Stimulated activated CD4-positive, alpha-beta T cell treated with anti-CD3 and anti-CD28 coated beads, Interleukin-15, amount 100 ng/mL, for 48 hours (primary cell): ENCODE measurements around the gene UBFD1.
"Not testable (repeated sequence)": the region's sequence is repeated elsewhere in the genome, so short reads cannot be mapped to it uniquely, and the experiment has no call there.

Experiments
- DNase-seq, 2 donors: peaks; one replicate each; pipeline ENCODE4 v3.0.0-alpha.2; 2020; ENCODE audit warnings: low read depth in 2 of 2

The UBFD1 gene

DNA sequence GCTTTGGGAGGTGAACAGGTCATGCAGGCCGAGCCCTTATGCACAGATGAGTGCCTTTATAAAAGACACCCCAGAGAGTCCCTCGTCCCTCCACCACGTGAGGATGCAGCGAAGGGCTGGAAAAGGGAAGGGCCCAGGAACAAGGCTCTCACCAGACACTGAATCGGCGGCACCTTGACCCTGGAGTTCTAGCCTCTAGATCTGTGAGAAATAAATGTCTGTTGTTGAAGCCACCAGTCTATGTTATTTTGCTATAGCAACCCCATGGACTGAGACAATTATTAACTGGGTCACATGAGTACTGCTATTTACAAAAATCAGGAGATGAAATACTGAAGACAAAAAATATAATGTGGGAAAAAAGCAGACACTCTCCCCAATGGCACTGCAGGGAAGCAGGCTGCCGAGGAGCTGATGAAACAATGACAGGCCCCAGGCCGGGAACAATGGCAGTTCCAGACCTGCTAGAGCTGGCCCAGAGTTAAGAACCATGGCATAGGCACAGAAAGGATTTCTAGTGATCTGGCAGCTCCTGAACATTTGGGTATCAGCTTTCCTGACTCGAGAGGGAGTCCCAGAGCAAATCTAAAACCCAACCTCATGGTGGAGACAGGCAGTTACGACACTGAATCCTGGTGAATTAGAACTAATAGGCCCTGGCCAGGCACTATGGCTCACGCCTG, 29.4 kb upstream of the UBFD1 start:
- no peak for DNase-seq

DNA sequence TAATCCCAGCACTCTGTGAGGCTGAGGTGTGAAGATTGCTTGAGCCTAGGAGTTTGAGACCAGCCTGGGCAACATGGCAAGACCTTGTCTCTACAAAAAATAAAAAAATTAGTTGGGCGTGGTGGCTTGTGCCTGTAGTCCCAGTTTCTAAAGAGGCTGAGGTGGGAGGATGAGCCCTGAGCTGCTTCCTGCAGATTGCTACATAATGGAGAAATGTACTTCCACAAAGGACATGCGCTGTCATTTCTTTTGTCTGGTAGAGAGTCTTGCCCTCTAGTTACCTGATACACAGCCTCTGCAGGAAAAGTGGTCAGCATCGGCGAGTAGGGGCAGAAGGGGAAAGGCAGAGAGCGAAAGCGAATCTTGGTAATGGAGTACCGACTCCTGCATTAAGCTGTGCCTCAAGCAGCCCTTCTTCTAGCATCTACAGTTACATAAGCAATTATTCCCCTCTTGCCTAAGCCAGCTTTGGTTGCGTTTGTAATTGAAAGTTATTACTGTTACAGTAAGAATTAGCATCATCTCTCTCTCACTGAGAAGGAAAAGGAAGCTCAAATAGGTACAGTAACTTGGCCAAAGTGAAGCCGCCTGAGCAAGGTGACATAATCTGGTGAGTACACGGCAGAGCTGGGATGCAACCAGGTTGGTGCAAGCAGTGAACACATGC, 28.8 kb upstream of the UBFD1 start:
- DNase-seq, result no peak

DNA sequence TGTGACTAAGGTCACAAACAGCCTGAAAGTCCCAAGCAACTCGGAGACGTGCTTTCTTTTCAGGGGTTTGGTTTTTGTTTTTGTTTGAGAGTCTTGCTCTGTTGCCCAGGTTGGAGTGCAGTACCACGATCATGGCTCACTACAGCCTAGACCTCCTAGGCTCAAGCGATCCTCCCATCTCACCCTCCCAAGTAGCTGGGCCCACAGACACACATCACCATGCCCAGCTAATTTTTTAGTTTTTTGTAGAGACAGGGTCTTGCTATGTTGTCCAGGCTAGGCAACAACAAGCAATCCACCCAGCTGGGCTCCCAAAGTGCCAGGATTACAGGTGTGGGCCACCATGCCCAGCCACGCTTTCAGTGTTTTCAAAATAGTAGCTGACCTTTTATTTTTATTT, 27.5 kb upstream of the UBFD1 start:
- no peak for DNase-seq

DNA sequence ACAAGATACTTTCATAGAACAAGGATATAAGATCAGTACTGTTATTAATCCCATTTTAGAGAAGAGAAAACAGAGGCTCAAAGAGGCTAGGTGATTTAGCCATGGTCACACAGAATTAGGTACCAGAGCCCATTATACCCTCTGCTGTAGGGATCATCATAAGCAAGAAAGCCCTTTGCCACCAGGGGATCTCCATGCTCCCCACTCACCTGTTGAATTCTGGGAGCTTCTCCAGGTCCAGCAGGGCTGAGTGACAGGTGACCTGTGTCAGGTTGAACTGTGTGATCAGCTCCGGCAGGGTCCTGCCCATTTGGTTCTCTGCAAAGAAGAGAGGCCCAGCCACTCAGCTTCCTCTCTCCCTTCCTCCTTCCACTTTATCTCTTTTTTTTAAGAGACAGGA, 25.1 kb upstream of the UBFD1 start:
- DNase-seq, result no peak

DNA sequence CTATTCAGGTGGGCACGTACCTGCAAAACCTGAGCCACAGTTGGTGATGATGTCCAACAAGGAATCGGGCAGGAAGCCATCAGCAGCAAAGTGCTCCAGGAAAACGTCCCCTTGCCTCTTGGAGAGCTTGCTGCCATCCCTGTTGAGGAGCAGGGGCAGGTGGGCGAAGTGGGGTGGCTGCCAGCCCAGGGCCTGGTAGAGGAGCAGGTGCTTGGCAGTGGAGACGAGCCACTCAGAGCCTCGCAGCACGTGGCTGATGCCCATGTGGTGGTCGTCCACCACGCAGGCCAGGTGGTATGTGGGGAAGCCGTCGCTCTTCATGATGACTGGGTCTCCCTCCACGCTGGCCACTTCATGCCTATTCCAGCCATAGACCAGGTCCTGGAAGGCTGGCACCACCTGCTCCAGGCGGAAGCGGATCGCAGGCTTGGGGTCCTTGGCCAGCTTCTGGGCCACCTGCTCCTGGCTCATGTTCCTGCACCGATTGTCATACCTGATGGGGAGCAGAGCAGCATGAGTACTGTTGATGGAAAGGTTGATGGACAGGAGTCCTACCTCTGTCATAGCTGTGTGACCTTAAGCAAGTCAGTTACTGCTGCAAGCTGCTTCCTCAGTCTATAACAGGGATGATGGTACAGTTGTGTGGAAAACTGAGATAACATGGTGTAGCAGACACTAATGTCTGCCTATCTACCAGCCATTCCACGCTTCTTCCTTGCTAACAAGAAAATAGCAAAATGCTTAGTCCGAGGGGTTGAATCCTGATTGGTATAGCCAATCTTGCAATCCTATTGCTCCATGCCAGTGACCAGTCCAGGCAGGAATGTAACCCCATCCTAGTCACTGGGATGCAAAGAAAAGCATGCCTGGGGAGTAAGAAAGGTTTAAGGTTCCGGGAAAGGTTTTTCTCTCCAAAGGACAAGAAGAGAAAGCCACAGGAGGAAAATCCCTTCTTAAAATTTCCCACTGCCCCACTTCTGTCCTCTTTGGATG, 22.4 kb upstream of the UBFD1 start:
- no peak for DNase-seq

DNA sequence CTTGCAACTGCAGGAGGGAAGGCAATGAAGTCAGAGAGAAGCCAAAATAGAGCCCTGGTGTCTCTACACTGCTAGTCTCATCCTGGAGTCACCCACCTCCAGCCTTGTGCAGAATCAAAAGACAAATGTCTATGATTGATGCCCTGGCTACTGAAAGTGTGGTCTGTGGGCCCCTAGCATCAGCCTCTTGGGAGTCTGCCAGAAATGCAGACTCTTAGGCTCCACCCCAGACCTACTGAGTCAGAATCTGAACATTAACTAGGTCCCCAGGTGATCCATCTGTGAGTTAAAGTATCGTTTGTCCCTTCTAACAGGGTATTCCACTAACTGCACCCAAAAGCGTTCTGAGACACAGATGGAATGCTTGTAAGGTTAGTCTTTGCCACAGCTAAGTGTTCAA, 21.6 kb upstream of the UBFD1 start:
- no peak for DNase-seq

DNA sequence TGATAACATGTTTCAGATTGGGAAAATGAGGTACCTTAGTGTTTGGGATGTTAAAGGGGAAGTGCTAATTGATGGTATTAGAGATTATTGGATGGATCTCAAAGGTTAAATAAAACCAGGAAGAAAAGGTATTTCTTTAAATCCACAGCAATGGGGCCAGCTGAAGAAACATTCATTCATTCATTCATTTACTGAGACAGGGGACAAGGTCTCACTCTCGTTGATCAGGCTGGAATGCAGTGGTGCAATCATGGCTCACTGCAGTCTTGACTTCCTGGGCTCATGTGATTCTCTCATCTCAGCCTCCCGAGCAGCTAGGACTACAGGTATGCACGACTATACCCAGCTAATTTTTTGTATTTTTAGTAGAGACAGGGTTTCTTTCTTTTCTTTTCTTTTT, 20.1 kb upstream of the UBFD1 start:
- DNase-seq, result no peak

DNA sequence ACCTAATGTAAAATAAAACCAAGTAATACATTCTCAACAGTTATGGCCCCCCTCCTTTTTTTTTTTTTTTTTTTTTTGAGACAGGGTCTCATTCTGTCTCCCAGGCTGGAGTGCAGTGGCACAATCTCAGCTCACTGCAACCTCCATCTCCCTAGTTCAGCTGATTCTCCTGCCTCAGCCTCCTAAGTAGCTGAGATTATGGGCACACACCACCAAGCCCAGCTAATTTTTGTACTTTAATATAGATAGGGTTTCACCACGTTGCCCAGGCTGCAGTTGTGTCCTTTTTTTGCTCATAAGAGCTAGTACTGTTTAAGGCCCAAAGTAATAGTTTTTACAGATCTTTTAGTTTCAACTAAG, 18.6 kb upstream of the UBFD1 start:
- no peak for DNase-seq

DNA sequence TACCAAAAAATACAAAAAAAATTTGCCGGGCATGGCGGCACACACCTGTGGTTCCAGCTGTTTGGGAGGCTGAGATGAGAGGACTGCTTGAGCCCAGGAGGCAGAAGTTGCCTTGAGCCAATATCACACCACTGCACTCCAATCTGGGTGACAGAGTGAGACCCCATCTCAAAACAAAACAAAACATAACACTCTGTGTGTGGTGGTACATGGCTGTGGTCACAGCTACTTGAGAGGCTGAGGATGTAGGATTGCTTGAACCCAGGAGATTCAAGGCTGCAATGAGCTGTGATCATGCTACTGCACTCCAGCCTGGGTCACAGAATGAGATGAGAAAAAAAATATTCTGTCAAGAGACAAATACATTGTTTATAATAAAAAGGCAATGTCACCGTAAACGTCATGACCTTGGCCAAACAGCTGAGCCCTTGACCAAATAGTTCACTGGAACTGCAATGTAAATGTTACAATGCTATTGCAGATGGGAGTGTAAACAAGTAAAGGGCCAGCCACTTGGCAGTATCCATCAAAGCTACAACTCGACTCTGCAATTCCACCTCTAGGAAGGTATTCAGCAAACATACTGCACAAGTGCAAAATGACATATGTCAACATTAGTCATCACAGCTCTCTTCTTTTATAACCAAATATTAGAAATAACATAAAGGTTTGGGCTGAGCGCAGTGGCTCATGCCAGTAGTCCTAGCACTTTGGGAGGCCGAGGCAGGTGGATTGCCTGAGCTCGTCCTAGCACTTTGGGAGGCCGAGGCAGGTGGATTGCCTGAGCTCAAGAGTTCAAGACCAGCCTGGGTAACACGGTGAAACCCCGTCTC, 17.3 kb upstream of the UBFD1 start:
- no peak for DNase-seq

DNA sequence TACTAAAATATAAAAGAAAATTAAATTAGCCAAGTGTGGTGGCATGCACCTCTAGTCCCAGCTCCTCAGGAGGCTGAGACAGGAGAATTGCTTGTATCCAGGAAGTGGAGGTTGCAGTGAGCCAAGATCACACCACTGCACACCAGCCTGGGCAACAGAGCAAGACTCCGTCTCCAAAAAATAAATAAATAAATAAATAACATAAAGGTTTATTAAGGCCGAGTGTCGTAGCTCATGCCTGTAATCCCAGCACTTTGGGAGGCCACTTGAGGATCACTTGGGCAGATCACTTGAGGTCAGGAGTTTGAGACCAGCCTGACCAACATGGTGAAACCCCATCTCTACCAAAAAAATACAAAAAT, 16.7 kb upstream of the UBFD1 start:
- not testable (repeated sequence) for DNase-seq

DNA sequence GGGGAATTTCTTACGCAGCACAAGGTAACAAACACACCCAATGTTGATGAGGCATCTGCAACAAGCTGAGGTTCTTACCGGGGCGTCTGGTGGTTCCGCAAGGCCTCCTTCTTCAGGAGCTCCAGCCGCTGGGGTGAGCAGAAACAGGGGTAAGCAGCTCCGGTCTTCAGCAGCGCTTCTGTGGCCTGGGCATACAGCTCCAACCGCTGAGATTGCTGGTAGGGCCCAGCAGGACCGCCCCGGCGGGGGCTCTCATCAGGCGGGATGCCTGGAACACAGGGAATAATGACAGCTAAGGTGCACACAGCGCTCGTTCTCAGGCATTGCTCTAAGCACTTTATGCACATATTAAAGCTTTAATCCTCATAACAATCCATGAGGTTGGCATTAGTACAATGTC, 13.1 kb upstream of the UBFD1 start:
- no peak for DNase-seq

DNA sequence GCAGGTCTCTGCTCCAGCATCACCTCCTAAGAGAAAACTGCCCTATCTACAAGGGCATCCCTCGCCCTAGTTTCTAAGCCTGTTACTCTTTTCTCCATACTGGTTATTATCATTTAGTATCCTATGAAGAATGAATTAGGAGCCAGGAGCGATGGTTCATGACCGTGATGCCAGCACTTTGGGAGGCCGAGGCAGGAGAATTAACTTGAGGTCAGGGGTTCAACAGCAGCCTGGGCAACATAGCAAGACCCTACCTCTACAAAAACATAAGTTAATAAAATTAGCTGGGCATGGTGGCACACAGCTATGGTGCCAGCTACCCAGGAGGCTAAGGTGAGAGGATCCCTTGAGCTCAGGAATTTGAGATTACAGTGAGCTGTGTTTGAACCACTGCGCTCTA, 7.6 kb upstream of the UBFD1 start:
- no peak for DNase-seq

DNA sequence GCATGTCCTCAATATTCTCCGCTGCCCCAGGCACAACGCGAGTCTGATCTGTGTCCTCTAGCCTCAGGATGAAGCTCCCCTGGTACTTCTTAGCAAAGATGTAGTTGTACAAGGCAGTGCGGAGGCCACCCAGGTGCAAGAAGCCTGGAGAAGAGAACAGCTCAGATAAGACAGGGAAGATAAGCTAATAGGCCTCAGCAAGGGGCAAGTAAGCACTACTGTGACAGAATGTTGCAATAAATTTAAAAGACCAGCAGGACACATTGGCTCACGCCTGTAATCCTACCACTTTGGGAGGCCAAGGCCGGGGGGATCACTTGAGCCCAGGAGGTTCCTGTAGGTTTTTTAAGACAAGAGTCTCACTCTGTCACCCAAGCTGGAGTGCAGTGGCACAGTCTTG, 5.4 kb upstream of the UBFD1 start:
- DNase-seq, result no peak

DNA sequence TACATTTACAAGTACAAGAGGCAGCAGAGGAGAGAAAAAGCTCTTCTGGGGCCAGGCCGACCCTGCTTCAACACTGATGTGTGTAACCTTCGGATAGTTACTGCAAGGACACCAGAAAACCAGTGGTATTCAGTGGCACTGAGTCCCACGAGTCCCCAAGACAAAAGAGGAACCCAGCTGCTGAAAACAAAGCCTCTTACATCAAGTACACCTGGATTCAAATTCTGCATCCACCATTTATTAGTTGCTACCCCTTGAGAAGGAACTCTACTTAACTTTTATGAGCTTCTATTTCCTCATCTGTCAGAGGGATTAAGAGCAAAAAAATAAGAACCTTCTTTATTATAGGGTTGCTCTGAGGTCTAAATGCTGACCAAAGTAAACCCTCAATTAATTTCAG, 3.0 kb upstream of the UBFD1 start:
- no peak for DNase-seq

DNA sequence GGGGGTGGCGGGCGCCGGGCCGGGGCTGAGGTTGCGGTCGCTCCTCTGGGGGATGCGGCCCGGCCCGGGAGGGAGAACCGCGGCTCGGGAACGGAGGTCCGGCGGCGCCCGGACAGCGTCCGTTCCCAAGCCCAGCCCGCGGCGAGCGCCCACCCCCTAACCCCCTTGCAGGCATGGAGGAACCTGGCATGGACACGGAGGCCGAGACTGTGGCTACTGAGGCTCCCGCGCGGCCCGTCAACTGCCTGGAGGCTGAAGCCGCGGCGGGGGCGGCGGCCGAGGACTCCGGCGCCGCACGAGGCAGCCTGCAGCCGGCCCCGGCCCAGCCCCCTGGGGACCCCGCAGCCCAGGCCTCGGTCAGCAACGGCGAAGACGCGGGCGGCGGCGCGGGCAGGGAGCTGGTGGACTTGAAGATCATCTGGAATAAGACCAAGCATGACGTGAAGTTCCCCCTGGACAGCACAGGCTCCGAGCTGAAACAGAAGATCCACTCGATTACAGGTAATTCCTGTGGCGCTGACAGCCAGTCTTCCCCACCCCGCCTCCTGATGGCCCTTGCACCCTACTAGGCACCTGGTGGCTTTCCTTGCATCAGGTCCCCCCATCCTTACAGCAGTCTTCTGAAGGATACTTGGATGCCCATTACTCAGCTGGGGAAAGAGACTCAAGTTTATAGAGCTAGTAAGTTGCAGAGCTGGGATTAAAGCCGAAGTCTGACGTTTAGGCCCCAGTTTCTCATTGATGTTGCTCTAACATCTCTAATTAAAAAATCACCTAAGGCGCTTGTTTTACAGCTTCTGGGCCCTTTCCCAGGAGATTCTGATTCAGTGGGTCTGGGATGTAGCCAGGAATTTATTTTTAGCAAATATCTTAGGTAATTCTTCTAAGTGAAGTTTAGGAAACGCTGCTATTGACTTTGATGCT, 514 bp downstream of the UBFD1 start:
- DNase-seq, result no peak

DNA sequence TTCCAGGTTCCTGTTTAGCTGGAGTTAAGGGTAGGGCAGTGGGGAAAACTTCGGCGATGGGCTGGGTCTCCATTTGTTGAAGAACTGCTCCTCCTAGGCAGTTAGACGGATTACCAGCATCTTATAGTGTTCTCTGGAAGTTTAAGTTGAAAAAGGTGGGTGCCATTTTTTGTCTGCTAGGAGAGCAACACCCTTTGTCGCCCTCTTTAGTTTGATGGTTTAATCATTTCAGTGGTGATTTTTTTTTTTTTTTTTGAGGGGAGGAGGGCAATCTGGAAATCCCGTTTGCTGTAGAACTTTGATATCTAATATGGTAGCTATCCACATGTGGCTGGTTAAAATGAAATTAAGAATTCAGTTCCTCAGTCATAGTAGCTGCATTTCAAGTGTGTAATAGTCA, 4.1 kb downstream of the UBFD1 start:
- DNase-seq, result no peak

DNA sequence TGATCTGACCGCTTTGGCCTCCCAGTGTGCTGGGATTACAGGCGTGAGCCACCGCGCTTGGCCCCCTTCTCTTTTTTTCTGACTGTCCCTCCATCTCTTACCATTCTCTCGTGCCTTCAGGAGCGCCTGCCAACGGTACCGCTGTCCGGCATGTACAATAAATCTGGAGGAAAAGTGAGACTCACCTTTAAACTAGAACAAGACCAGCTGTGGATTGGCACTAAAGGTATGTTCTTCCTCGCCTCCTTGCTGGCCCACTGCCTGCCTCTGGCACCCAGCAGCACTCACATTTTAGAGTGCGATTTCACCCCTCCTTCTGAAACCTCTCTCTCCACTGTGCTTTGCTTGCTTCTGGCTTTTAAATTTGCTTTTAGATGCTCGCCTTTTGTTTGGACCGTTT, 5.0 kb downstream of the UBFD1 start:
- DNase-seq, result no peak

DNA sequence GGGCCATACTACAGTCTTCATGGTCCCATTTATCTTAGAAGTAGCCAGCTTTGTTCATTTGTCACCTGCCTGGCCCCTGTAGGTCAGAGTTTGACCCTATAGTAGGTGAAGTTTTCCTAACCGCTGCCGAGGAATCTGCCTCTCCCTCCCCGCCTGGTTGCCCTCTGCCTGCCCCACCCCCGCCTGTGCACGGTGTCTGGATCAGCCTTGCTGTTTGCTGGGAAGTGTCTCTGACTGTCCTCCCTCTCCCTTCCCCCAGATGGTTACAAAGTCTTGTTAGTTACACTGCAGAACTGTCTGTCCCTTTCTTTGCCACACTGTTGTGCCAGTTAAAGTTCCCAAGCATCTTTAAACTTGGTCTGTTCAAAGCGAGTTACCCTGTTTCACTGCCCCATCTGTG, 5.7 kb downstream of the UBFD1 start:
- DNase-seq, result no peak

DNA sequence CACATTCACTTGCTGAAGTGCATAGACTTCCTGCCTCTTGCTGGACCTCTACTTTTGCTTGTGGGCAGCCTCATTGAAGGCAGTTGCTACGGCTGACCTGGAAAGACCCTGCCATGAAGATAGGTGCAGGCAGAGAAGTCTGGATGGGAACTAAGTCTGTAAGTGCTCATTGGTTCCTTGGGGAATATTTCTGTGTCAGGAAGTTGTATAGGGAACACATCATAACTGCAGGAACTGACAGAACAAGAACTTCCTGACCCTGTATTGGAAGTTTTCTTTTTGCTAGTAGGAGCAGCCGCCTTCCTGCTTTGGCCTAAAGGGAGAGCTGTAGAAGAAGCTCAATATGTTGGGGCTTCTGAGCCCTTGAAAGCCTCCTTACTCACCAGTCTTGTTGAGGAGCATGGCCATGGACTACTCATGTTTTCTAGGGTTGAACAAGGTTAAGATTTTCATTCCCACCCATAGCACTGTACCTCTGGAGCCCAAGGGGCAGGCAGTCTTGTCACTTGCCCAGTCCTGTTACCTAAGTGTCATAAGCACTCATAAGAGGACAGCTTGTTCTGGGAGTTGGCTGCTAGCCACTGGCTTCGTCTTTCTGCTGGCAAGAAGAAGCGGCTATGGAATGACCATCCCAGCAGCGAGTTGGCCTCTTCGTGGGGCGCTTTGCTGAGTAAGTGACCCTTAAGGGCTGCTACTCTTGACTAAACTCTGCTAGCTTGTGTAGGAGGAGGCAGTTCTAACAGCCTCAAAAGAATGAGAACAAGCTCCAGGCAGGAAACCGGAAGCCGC, 7.2 kb downstream of the UBFD1 start:
- no peak for DNase-seq

DNA sequence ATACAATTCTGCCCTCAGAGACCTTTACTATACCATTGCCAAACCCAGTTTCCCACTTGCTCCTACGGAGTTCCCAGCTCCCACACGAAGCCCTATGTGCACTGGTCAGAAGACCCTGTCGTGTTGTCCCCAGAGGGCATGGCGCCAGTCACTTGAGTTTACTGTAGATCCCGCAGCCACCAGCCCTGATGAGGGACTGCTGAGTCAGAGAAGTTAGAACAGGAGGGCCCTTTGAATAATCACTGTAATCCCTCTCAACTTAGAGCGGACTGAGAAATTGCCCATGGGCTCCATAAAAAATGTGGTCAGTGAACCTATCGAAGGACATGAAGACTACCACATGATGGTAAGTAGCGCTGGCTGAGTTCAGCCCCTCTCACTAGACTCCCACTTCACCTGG, 9.2 kb downstream of the UBFD1 start:
- no peak for DNase-seq
